ENCODE results near the gene CXCL10. TPM values are rescaled to one million over a fixed set of nuclear protein-coding genes. Genes with fewer than 3 reads are reported as not detected.

Gene CXCL10
- total and polyA plus RNA-seq, 2 of the 4 experiments (the other 2 are of a cell fraction): 0.15 to 0.18 TPM

DNA sequence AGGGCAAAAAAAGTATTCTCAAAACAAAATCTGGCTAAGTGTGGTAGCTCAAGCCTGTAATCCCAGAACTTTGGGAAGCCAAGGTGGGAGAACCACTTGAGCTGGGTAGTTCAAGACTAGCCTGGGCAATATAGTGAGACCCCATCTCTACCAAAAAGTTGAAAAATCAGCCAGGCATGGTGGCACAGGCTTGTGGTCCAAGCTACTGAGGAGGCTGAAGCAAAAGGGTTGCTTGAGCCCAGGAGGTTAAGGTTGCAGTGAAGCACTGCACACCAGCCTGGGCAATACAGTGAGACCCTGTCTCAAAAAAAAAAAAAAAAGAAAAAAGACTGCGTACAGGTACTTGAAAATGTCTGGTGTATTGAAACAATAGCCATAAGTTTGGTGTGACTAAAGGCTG is 30.8 kb downstream of the CXCL10 start:
- H3K18ac ChIP-seq (ENCODE audit: low read depth, low read length): no peak overlapping the region
- H3K9me1 ChIP-seq (ENCODE audit: insufficient read depth, low read length): peaks cover 4% of the 10 kb centered on the region; the same call in 1 of the 2 replicates
- intact Hi-C loops (cut with micrococcal nuclease) (no loop called here), in situ Hi-C loops (cut with MboI; ENCODE audit: low sequenced_read_pairs) (no loop called here), dilution Hi-C loops (cut with HindIII; ENCODE audit: low sequenced_read_pairs, unreplicated experiment) (no loop called here)
- H4K91ac ChIP-seq (ENCODE audit: insufficient read depth, low read depth, low read length): no peak overlapping the region
- no peak overlapping the region for H3K23ac ChIP-seq (ENCODE audit: low read depth, low read length)
- H2AFZ ChIP-seq (replicated peaks; ENCODE audit: low read length, poor library complexity): no peak overlapping the region
- H3K9me3 ChIP-seq (ENCODE audit: control insufficient read depth, insufficient read depth, low read length): no peaks in the 10 kb centered on the region
- ATAC-seq (ENCODE audit: low read depth) (no peak), DNase-seq (no peak)
- H3K4me1 ChIP-seq (ENCODE audit: control insufficient read depth, insufficient read depth, low read length): peaks cover 3% of the 10 kb centered on the region; the same call in 1 of the 2 replicates
- H3K9ac ChIP-seq (ENCODE audit: low read depth, low read length): no peak overlapping the region
- peaks cover 9 to 28% of the 10 kb centered on the region in 2 experiments; a peak in 2 of 4 replicates for H3K79me1 ChIP-seq (ENCODE audit: low read depth in 1 of 2, low read length in 2 of 2)
- no TSS peak for BruUV-seq (replicated peaks)
- H4K8ac ChIP-seq (ENCODE audit: low read depth in 2 of 2, low read length in 2 of 2): no peak overlapping the region
- no peak overlapping the region for H3K4ac ChIP-seq (ENCODE audit: low read depth, low read length)
- no peak overlapping the region for H2BK5ac ChIP-seq (ENCODE audit: low read depth, low read length, poor library complexity, severe bottlenecking)
- H3K27ac ChIP-seq (ENCODE audit: insufficient read depth, low read length): no peak overlapping the region
- H4K20me1 ChIP-seq (ENCODE audit: insufficient read depth, low read length): peaks cover 7% of the 10 kb centered on the region; the same call in 1 of the 2 replicates
- H4K5ac ChIP-seq (ENCODE audit: low read depth, low read length): no peak overlapping the region
- H3K4me2 ChIP-seq (ENCODE audit: low read depth, low read length): no peak overlapping the region
- no peak overlapping the region for H2AK9ac ChIP-seq (replicated peaks; ENCODE audit: low read depth, low read length, poor library complexity)
- H3K36me3 ChIP-seq (ENCODE audit: control insufficient read depth, insufficient read depth, low read length): no peaks in the 10 kb centered on the region
- H2AK5ac ChIP-seq (ENCODE audit: low read depth, low read length): no peak overlapping the region
- no peak overlapping the region for H3K56ac ChIP-seq (ENCODE audit: extremely low read depth, insufficient read depth, low read length)
- no peak overlapping the region for H2BK15ac ChIP-seq (ENCODE audit: low read depth, low read length)
- CTCF ChIA-PET: interaction anchor here (0.7 kb wide), 1 partner anchor 70 kb away, joined by 4 read pairs; no protein-coding TSS in a partner anchor
- no CpG with 5 or more reads among the region's 1 CpG for WGBS, 2 experiments (ENCODE audit: extremely low coverage in 2 of 2, insufficient read length in 1 of 2)
- no peaks in the 10 kb centered on the region for H3K27me3 ChIP-seq (ENCODE audit: control insufficient read depth, insufficient read depth, low read length)
- H3K14ac ChIP-seq (replicated peaks; ENCODE audit: low read depth, low read length): no peak overlapping the region
- H3K4me3 ChIP-seq (ENCODE audit: insufficient read depth, low read depth, low read length): no peak overlapping the region
- H2BK20ac ChIP-seq (ENCODE audit: low read depth, low read length): no peak overlapping the region
- TF ChIP-seq RFX5 (IDR thresholded peaks at IDR 0.05; ENCODE audit: low read depth, low read length) (no peak), RAD21 (IDR thresholded peaks at IDR 0.05; ENCODE audit: low read length) (no peak), FOS (IDR thresholded peaks at IDR 0.05; ENCODE audit: low read depth, low read length) (no peak), BHLHE40 (IDR thresholded peaks at IDR 0.05; ENCODE audit: low read depth, low read length) (no peak), CEBPB (IDR thresholded peaks at IDR 0.05; ENCODE audit: low read depth, low read length) (no peak), MXI1 (IDR thresholded peaks at IDR 0.05; ENCODE audit: borderline replicate concordance, low read depth, low read length) (no peak), USF2 (IDR thresholded peaks at IDR 0.05; ENCODE audit: low read depth, low read length) (no peak), MAZ (IDR thresholded peaks at IDR 0.05; ENCODE audit: borderline replicate concordance, low read depth, low read length) (no peak), SMC3 (IDR thresholded peaks at IDR 0.05; ENCODE audit: low read depth, low read length) (no peak), NFE2L2 (IDR thresholded peaks at IDR 0.05; ENCODE audit: low read depth, low read length) (no peak), POLR2A (IDR thresholded peaks at IDR 0.05; ENCODE audit: low read depth, low read length) (no peak), MAFK (IDR thresholded peaks at IDR 0.05; ENCODE audit: low read depth, low read length) (no peak)
- TF ChIP-seq, protein P1, sequence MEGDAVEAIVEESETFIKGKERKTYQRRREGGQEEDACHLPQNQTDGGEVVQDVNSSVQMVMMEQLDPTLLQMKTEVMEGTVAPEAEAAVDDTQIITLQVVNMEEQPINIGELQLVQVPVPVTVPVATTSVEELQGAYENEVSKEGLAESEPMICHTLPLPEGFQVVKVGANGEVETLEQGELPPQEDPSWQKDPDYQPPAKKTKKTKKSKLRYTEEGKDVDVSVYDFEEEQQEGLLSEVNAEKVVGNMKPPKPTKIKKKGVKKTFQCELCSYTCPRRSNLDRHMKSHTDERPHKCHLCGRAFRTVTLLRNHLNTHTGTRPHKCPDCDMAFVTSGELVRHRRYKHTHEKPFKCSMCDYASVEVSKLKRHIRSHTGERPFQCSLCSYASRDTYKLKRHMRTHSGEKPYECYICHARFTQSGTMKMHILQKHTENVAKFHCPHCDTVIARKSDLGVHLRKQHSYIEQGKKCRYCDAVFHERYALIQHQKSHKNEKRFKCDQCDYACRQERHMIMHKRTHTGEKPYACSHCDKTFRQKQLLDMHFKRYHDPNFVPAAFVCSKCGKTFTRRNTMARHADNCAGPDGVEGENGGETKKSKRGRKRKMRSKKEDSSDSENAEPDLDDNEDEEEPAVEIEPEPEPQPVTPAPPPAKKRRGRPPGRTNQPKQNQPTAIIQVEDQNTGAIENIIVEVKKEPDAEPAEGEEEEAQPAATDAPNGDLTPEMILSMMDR (conservative IDR thresholded peaks at IDR 0.05; ENCODE audit: low read depth, low read length): no peak
- no peak overlapping the region for H2BK120ac ChIP-seq (ENCODE audit: low read depth, low read length)
- POLR2A ChIA-PET (ENCODE audit: unreplicated experiment): no interaction called here
